Brain pericyte (primary cell): Measurements from ENCODE around the gene MYL1.

Experiments used
- DNase-seq: peaks from one replicate; pipeline ENCODE4 v3.0.0-alpha.2; 2012; ENCODE audit warnings: low read depth, low spot score

Gene MYL1

GRCh38 chr2:210267698-210268097 lies 47.3 kb downstream of the MYL1 start:
- no peak for DNase-seq

- DNase-seq = no peak
Measured at GRCh38 chr2:210264282-210264681, 50.7 kb downstream of the MYL1 start.

GRCh38 chr2:210263841-210264240 lies 51.1 kb downstream of the MYL1 start:
- DNase-seq = no peak

GRCh38 chr2:210262036-210262435 lies 52.9 kb downstream of the MYL1 start:
- DNase-seq = no peak

GRCh38 chr2:210259687-210260086 lies 55.3 kb downstream of the MYL1 start:
- no peak for DNase-seq

- no peak for DNase-seq
Measured at GRCh38 chr2:210252699-210253606, 62.0 kb downstream of the MYL1 start.

GRCh38 chr2:210250622-210251021 lies 64.4 kb downstream of the MYL1 start:
- DNase-seq = no peak
